Activated T-cell treated with anti-CD3 and anti-CD28 coated beads for 24 hours (primary cell): ENCODE results near the gene ADAMTS5.

Experiments used
- DNase-seq: peaks from one replicate; pipeline ENCODE4 v3.0.0-alpha.2; 2020; ENCODE audit warnings: low read depth

ADAMTS5 gene

DNA sequence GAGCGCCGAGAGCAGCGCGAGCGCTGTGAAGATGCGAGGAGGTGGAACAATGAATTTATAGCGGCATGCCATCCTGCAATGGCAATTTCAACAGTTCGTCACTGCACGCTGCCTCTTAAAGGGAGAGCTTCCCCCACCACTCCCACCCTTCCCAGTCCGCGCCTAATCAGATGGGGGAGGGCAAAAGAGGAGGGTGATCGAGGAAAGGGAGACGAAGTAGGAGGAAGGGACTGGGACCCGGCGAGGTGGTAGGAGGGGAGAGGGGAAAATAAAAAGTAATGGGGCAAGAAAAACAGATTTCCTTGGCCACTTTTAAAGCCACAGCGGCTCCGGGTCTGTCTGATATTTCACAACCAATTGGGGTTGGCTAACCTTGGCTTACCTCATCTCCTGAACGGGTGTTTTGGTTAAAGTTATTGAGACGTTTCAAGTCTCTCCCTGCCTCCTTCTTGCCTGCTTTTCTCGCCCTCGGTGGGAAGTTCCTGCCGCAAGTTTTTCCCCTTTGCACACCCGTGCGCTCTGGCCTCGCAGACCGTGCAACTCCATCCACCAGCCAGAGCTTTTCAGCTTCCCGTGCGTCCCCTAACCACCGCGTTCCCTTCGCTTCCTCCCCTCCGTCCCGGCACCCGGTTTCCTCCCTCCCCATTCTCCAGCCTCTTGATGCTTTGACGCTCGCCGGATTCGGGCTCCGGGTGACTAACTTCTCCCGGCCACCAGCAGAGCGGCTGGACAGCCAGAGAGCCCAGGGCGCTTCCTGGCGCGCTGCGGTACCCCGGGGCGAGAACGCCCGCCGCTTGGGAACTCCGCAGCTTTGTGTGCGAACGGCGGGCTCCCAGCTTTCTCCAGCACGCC is at the start of gene ADAMTS5:
Gene ADAMTS5 (minus strand): TSS at position 27 of the 852 bp plus-strand sequence. CDS start 697 bp downstream, outside the sequence.
- DNase-seq = no peak

DNA sequence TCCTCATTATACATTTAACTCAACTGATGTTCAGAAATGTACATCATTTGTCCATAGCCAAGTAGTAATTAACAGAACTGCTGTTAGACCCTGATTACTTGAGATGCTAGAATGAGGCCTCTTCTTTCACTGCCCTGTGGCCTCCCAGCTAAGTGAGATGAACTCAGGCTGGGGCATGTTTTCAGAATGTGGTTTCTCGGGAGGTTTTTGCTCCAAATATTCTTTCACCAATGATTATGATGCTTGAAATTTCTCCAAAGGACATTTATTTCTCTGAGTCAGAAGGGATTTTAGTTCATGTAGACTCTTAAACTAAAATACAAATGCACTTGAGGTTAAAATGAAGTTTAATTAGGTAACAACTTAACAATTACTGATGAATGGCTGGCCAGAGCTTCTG is 34.6 kb upstream of the ADAMTS5 start:
- no peak for DNase-seq

DNA sequence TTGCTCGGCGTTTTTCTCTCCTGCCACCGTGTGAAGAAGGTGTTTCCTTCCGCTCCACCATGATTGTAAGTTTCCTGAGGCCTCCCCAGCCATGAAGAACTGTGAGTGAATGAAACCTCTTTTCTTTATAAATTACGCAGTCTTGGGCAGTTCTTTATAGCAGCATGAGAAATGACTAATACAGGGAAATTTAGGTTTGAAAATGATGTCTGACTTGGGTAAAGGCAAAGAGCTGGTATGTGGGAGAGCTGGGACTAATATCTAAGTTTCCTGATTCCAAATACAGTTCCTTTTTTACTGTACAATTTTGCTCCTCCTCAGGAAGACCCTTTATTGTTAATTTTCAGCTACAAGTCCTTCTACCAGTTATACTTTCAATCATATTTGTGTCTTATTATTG is 16.7 kb upstream of the ADAMTS5 start:
- no peak for DNase-seq

DNA sequence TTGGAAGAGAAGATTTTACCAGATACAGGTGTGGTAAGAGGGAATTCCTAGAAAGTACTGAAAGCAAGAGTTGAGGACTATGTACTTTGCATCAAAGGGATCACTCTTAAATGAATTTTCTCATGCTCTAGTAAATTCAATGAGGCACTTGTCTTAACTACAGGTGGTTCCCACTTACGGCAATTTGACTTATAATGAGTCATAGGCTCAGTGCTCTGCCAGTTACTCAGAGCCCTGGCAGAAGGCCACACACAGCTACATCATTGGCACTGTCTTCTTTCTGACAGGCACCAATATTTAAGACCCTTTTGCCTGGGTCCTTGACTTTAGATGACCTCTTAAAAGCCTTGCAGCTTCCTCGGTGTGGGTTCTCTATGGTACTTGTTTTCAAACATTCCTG is 15.9 kb upstream of the ADAMTS5 start:
- DNase-seq = no peak

DNA sequence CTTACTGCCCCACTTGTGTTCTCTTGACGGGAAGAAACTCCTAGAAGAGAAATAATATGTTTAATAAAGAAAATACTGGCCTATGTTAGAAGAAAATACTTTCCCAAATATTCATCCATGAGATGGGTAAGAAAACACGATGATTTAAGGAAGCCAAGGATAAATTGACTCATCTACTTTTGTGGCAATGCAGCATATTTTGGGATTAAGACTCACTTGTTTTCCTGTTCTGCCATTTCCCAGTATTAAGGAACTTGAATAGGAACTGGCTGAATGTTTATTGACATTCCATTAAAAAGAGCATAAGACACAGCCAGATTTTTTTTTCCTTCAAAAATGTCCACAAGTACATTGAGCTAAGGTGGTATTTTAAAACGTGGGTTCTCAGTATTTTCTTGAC is 10.9 kb upstream of the ADAMTS5 start:
- DNase-seq = no peak

DNA sequence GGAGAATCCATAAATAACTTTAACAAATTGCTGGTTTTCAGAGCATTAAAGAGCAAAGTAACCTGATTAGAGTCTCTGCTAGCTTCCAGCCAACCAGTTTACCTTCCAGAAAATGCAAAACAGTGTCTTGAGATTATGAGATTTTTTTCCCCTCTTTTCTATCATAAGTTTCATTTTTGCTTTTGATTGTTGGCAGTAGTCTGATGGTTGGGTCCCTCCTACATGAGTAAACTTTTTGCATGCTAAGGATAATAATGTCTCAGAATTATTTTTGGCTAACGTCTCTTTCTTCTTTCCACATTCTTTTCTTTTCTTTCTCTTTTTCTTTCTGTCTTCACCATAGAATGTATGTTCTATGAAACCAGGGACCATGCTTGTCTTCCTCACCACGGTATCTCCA is 6.3 kb upstream of the ADAMTS5 start:
- no peak for DNase-seq

DNA sequence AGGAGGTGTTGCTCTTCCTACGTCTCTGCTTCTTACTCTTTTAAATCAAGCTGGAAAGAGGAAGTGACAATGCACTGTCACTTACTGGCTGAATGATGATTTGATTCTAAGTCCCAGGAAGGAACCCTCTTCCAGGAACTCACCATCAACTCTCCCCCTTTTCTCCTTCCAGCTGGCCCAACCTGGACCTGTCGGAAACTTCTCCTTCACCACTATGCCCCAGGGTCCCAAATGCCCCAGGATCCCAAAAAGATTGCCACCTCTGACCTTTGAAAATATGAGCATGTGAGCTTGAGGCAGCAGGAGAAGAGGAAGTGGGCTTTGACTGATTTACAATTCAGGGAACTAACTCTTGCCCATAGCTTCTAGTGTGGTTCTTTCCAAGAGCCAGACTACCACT is 5.3 kb upstream of the ADAMTS5 start:
- no peak for DNase-seq

DNA sequence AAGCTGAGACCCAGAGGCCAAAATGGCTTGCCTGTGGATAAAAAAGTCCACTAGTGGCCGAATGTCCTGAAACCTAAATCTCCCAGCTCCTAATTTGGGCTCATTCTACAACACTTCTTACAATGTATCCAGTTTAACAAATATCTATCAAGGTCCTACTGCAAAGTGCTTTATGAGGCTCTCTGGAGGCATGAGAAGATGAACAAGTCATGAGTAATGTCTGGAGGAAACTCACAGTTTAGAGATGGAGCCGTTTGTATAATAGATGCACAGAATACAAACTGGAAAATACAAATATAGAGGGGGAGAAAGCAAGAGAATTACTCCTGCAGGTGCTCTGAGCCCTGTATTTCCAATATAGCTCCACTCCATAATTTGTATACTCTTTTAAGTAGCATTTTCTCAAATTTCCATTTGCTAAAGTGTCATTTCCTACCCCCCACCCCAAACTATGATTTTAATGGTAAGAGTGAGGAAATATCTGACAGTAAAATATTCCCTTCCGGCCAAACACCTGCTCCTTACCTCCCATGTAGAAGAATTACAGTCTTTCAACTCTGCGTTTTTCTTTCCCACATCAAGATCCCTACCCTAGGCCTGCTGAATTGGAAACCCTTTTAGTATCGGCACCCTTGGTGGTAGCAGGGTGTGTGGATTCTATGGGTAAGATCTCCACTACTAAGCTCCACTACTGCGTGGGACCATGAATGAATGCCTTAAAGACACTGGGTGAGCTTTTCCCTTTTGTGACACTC is 3.3 kb upstream of the ADAMTS5 start:
- no peak for DNase-seq

DNA sequence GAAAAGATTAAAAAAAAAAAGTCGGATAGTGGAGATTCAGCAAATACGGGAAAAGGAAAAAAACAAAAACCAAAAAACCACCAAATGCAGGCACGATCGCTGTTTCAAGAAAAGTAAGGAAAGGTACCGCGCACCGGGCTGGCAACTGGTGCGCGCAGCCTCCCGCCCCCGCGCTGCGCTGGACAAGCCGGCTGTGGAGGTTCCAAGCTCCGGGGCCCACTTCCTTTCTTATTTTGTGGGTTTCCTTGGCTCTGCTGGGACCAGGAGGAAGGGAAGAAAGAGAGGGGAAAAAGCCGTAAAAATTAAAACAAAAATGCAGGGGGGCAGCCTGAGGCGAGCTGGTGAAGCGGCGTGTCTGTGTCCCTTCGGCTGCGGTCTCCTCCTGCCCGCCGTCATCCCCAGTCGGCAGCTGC is 233 bp downstream of the ADAMTS5 start:
- no peak for DNase-seq

DNA sequence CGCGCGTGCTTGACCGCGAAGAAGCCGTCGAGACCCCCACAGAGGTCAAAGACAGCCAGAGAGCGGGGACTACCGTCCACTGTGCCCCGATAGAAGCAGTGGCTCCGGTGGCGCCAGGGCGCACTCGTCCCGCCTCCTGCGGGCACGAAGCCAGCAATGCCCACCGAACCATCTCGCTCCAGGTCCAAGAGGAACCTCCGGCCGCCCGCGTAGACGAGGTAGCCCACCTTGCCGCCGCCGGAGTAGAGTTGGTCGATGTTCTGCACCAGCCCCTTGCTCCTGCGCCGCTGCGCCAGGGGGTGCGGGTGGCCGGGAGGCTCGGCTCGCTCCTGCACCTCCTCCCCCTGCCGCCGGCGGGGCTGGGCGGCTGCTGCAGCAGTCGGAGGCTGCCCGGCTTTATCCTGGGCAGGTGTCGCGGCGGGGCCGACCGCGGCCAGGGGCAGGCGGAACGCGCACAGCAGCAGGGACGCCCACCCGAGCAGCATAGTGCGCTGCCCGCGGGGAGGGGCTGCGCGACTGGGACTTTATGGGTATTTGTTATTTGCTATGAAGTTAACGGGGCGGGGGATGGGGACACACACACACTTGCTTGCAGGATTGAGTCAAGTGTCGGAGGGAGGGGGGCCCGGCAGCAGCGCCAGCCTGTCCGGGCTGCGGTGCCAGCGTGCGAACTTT is 844 bp downstream of the ADAMTS5 start:
- no peak for DNase-seq

DNA sequence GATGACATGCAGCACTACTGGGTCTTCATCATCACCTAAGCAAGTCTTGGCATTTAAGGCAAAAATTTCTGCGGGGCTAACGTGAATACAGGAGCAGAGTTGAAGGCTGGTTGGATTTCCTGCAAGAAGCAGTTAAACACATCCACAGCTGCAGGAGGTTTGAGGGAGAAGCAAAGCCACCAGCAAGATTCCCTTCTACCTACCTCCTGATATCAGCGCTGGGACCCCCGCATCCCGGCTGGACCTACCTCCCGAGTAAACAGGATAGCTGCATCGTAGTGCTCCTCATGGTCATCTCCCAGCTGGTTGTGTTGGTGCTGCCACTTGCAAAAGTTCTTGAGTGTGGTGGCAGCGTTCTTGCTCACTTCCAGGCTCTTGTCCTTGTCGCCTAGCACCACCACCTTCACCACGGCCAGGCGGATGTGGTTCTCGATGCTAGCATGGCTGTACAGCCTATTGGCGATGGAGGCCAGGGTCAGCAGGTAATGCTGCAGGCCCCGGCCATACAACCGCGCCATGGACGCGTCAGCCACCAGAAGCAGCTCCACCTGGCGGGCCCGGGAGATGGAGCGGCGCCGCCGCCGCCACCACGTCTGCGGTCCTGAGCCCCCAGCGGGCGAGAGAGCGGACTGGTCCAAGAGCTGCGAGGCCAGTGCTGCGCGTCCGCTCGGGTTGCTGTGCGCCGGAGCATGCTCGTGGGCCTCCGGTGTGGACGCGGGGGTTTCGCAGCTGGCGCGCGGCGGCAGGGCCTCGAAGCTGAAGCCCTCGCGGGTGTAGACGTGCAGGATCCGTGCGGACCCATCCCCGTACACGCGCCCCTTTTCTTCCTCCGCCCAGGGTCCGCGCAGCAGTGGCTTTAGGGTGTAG is 1.6 kb downstream of the ADAMTS5 start:
- no peak for DNase-seq

DNA sequence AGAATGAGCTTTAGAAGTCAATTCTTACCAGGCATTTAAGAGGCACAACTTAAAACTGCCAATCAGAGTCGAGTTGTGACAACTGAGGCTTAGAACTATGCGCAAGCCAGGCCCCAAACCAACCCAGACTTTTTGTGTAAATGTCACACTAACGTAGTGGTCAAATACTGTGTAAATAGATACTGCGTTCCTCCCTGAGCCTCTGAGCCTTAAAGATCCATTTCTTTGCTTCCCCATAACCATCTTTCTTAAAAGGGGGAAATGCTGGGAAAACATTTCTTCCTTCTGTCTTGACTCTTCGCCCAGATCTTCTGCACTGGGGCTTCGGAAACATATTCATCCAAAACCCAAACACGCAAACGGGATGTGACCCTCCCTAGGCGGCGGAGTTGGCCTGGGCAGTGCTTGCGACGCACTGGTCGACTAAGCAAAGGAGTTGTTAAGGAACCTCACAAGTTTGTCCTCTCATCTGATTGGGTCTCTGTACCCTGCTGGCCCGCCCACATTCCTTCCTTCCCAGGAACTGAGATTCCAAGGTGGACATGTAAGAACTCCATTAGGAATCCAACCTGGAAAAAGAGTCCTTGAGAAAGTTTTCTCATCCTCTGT is 2.6 kb downstream of the ADAMTS5 start:
- DNase-seq = no peak

DNA sequence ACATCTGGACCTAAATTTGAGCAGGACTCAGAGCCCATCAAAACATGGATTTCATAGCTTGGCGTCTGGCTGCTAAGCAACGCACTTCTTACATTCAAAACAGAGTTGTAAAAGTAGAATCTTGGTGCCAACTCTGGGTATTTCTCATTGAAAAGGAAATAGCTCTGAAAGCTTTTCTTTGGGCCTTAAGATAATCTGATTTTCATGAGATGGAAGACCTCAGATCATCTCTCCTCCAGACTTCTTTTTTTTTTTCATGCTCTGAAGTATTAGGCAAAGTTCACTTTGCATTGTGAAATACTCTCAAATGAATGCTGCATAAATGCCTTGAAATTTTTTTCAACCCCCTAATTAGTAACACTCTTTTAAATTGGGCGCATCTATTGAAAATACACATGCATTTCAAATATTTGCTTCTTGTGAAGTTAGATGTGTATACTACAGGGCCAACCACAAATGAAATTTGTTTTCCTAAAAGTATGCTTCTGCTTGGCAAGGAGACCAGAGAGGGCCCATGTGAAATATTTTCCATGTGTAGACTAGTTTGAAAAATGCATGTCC is 4.2 kb downstream of the ADAMTS5 start:
- DNase-seq = no peak

DNA sequence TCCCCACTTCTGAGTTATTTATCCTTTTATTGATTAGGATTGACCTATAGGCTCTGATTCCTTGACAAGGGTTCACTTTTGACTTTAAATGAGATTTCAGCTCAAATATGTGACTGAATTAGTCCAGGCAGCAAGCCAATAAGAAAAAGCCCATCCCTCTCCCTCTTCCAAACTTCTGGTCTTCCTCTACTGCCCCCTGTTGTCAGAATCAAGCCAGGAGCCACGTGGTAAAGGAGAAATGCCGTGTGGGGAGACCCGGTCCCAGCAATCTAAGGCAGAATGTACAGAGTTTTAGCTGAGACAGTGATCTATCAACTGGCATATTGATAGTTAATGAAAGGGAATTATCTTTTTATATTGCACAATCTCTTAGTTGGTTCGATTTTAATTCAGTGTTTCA is 5.2 kb downstream of the ADAMTS5 start:
- DNase-seq = no peak

DNA sequence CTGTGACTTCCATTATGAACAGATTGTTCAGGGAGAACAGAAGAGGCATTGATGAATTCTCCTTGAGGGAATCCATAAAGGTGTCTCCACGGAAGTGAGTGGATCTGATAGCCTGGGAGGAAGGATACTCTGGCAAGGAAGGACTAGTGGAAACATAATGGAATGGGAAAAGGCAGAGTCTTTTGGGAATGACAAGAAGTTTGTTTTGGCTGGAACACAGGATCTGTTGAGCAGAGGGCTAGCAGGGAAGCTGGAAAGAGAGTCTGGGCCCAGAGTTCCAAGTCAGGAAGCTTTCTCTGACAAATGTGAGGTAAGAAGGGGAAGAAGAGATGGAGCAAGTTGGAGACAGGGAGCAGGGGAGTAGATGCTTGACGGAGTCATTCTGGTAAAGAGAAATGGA is 8.1 kb downstream of the ADAMTS5 start:
- DNase-seq = no peak

DNA sequence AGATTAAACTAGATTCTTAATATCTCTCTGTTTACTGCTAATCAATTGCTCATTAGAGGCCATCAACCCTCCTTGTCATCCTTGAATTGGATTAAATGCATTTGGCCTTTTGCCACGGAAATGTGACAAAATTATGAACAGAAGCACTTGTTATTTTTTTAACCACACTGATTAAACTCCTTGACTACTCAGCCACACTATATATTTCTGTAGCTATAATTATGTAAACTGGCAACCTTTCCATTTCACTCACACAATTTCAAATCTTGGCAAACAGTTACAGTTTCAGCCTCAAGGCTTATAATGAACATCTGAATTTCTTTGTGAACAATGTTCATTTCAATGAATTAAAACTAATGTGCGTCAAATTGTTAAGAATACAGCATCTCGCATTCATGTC is 10.1 kb downstream of the ADAMTS5 start:
- DNase-seq = no peak

DNA sequence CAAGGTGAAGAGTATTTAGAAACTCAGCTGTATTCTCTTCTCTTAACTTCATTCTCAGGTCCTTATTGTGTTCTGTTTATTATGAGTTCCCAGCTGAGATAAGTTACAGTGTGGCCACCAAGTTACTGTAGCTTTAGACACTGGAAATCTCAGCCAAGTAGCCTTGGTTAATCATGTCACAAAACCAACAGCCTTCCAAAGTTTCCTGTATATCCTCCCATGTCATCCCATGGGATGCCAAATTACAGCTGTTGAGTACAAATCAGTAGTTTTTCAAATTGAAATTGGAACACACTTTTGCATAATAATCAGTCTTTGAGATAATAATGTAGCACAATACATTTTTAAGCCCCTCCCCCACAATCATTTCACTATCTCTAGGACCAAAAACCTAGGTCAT is 10.7 kb downstream of the ADAMTS5 start:
- DNase-seq = no peak

DNA sequence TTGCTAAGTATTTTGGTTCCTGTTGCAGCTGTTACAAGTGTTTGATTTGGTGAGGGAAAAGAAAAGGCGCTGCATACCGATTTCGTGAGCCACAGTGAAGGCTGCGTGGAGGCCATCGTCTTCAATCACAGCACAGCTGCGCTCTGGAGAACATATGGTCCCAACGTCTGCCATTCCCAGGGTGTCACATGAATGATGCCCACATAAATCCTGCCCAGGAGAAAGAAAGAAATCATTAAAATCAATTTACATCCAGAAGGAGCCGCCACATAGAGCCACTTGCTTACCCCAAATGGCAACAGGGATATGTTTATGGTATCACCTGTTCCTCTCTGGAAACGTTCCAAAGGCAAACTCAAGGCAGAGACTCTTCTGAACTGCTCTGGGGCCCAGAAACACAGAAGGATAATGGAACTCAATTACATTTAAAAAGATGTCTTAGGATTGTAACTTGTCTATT is 12.2 kb downstream of the ADAMTS5 start:
- no peak for DNase-seq

DNA sequence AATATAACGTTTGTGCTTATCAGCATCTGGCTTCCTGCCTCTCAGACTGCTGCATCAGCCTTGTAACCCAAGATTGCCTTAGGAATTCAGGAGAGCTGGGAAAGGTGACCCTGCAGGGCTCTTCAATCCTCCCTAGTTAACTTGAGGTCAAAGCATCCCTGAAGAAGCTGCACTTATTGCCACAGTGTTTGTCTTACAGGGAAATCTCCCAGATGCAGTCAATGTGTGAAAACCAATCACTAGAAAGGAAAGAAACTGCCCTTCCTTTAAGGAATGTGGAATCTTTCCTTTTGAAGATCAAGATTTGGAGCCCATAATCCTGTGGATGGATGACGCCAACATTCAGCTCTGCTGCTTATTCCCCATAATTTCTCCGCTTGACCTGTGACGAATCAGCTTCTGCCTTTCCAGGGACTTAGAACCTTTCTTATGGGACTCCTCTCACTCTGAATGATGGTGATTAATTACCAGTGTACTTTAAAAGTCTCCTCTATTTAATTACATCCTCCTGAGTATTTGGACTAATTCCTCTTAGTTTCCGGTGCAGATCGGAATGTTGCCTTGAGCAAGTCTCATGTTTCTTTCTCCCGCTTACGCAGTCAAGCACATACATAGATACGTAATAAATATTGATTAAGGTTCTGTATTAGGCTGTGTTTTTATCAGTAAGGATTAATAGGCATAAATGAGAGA is 14.4 kb downstream of the ADAMTS5 start:
- no peak for DNase-seq

DNA sequence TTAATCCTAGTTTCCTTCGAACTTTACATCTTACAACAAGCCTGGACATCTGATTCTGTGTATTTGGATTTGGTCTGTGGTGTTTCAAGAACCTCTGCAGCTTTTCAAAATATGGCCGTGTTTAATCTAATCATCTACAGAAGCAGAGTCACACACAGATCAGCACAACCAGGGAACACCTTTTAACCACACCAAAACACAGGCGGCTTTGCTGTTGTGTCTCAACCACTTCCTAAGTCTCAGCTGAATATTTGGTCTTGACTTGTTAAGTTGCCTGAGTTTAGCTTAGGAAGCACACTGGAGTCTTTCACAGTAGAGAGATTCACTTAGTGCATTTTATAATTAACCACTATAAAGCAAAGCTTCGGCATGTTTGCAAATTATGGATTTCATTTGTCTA is 17.1 kb downstream of the ADAMTS5 start:
- no peak for DNase-seq
